Astrocyte of the spinal cord (primary cell): ENCODE measurements around the gene DCDC1.

ENCODE experiments used
- DNase-seq: peaks from one replicate; pipeline ENCODE4 v3.0.0; 2011; ENCODE audit warnings: low read depth, low spot score
- H3K4me3 ChIP-seq: 2 replicates; pipeline ENCODE4 v1.5.1; 2011; ENCODE audit warnings: low read depth, mild to moderate bottlenecking, low read length, moderate library complexity
- in situ Hi-C: cut with HindIII; loops from 2 replicates; pipeline ENCODE4 v1.10.0; 2017; ENCODE audit warnings: low sequenced_read_pairs
- TF ChIP-seq, protein P1 (sequence below): IDR thresholded peaks from 2 replicates; pipeline ENCODE4 v1.5.1; 2012; ENCODE audit warnings: low read depth, mild to moderate bottlenecking, low read length, inconsistent platforms

Gene DCDC1

DNA sequence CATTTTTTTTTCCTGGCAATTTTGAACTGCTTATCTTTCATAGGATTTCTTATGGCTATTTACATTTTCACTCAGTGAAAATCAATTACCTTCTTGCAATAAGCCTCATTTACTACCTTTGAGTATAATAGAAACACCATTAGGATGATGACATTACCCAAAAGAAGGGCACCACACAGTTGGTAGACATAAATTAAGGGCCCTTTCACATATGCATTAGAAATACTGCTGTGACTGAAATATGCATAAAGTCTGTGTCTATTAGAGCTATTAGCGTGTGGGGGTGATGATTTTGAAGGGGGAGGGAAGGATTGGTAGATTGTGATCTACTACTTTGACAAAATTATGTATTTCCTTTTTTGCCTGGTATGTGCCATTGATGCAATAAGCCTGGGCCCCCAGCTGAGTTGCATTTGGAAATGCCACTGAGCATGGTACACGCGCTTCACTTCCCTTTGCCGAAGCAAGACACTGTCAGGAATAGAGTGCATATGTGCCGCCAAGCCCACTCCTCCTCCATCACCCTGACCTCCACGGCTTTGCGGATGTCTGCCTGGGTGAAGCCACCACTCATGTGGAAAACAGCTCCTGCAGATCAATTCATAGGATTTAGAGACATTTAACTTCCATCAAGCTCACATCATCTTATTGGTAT is 339.3 kb downstream of the DCDC1 start:
- H3K4me3 ChIP-seq, result no peak overlapping the region
- in situ Hi-C loops, result no loop called here
- no peak for DNase-seq
- TF ChIP-seq, protein P1, sequence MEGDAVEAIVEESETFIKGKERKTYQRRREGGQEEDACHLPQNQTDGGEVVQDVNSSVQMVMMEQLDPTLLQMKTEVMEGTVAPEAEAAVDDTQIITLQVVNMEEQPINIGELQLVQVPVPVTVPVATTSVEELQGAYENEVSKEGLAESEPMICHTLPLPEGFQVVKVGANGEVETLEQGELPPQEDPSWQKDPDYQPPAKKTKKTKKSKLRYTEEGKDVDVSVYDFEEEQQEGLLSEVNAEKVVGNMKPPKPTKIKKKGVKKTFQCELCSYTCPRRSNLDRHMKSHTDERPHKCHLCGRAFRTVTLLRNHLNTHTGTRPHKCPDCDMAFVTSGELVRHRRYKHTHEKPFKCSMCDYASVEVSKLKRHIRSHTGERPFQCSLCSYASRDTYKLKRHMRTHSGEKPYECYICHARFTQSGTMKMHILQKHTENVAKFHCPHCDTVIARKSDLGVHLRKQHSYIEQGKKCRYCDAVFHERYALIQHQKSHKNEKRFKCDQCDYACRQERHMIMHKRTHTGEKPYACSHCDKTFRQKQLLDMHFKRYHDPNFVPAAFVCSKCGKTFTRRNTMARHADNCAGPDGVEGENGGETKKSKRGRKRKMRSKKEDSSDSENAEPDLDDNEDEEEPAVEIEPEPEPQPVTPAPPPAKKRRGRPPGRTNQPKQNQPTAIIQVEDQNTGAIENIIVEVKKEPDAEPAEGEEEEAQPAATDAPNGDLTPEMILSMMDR, result no peak

DNA sequence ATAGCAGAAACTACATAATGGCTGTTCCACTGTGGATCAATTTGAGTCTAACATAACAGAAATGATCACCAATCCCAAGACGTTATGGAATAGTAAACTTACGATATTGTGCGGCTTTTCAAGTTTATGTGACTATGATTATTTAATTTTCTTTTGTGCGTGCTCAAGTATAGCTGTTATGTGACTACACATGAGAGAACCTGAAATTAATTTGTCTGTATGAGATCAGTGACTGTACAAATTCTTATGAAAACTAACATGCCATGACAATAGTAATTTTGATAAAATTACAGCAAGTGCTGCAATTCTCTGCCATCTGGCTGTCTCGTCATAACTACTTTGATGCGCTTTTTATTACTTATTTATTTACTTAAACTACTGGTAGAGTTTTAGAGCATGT is 343.2 kb downstream of the DCDC1 start:
- no peak for DNase-seq
- TF ChIP-seq, protein P1, result no peak
- in situ Hi-C loops, result no loop called here
- H3K4me3 ChIP-seq, result no peak overlapping the region

DNA sequence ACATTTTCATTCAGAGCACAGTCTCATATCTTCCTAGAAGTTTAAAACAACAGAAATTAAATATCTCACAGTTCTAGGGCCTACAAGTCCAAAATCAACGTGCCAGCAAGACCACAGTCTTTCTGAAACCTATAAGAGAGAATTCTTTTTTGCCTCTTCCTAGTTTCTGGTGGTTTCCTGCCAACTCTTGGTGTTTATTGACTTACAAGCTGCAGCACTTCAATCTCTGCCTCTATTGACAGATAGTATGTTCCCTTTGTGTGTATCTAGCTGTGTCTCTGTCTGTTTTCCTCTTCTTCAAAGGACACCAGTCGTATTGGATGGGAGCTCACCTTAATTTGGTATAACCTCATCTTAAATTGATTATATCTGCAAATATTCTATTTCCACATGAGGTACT is 347.5 kb downstream of the DCDC1 start:
- no peak for DNase-seq
- TF ChIP-seq, protein P1, result no peak
- H3K4me3 ChIP-seq, result no peak overlapping the region
- in situ Hi-C loops, result no loop called here

DNA sequence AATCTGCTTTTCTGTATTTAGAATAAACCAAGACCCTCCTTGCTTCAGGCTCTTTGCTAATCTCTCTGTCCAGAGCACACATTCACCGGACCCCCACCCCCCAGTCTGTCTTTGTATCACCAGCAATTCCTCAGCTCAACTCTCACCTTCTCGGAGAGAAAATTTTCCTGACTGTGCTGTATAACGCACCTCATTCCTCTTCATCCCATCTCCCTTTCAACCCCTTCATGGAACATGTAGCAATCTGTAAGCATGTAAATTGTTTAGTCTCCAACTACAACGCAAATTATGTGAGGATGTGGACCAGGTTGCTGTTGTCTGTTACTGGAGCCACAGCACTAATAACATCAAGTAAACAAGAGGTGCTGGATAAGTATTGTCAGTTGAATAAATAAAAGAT is 349.8 kb downstream of the DCDC1 start:
- no peak for DNase-seq
- TF ChIP-seq, protein P1, result no peak
- in situ Hi-C loops, result no loop called here
- no peak overlapping the region for H3K4me3 ChIP-seq

DNA sequence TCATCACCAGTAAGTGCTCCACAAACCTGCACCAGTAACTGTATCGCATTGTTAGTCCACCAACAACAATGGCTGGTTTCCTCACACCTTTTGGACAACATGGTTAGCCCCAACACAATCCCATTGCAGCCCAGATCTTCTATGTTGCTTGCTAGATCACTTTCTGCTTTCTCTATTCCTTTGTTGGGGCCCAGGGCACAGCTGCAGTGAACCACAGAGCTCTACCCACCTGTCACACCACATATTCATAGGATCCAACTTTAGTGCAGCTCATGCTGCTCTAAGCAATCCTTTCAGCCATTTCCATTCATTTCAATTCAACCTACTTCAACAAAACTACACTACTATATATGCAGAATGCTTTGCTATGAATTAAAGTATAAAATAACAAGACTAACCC is 364.3 kb downstream of the DCDC1 start:
- TF ChIP-seq, protein P1, result no peak
- DNase-seq, result no peak
- in situ Hi-C loops, result no loop called here
- no peak overlapping the region for H3K4me3 ChIP-seq

DNA sequence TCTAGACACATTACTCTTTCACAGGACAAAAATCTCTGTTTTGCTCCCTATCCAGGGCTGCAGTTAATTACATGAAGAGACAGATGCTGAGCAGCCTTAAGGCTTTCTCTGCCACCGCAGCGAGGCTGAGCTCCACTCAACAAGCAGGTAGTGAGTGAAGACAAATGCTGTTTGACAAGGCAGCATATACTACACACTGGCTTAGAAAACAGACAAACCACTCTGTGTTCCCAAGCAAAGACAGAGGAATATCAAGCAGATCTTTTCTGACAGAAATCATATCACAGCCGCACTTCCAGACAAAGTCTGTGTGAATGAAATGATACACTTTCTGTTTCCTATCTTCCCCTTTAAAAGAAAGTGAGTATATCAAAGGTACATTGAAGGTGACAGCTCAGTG is 368.1 kb downstream of the DCDC1 start:
- no peak overlapping the region for H3K4me3 ChIP-seq
- in situ Hi-C loops, result no loop called here
- no peak for DNase-seq
- TF ChIP-seq, protein P1, result no peak
